GM18526 (cell line): Measurements from ENCODE around the gene BTBD2.

Source experiments
- POLR2A ChIP-seq: IDR thresholded peaks from 3 replicates; pipeline ENCODE4 v1.6.1; 2011; ENCODE audit not compliant: insufficient read length; ENCODE audit errors: extremely low read depth

BTBD2 gene

GRCh38 chr19:2015608-2015950 is at the start of gene BTBD2:
TSS of gene BTBD2 (minus strand) at chr19:2015714. CDS start at chr19:2015703, 11 bp downstream.
- TF ChIP-seq POLR2A = peak; percentile 39

GRCh38 chr19:2064788-2065524 is 49.4 kb upstream of the BTBD2 start:
- no peak for TF ChIP-seq POLR2A

DNA sequence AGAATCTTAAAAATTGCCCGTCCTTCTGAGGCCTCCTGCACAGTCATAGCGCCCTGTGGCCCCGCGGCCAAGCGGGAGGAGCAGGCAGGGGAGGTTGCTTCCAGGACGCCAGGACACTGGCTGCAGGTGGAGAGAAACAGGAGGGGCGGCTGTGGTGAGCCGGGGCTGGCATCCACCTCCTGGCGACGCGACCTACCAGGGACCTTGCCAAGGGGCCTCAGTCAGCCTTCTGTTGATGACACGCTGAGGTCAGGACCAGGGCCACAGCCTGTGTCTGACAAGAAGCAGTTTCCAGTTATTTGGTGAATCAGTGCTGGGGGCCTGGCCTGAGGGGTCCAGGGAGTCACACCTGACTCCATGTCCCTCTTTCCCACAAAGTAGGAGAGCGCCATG is 48.9 kb upstream of the BTBD2 start:
- TF ChIP-seq POLR2A = no peak

DNA sequence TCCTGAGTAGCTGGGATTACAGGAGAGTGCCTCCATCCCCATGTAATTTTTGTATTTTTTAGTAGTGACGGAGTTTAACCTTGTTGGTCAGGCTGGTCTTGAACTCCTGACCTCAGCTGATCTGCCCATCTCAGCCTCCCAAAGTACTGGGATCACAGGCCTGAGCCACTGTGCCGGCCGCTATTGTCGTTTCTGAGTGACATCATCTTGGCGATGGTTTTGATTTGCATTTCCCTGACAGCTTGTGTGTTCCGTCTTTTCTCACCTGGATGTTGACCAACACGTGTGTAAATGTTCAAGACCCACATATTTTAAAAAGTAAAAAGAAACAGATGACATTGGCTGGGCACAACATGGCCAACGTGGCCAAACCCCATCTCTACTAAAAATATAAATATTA is 48.3 kb upstream of the BTBD2 start:
- no peak for TF ChIP-seq POLR2A

- no peak for TF ChIP-seq POLR2A
Observed at GRCh38 chr19:2062770-2063169, 47.3 kb upstream of the BTBD2 start.

GRCh38 chr19:2062389-2062729 is 46.8 kb upstream of the BTBD2 start:
- TF ChIP-seq POLR2A = no peak

GRCh38 chr19:2061495-2062388 is 46.2 kb upstream of the BTBD2 start:
- peak; percentile 68 for TF ChIP-seq POLR2A

GRCh38 chr19:2060884-2061494 is 45.5 kb upstream of the BTBD2 start:
- TF ChIP-seq POLR2A = peak; percentile 62

GRCh38 chr19:2059422-2060201 is 44.1 kb upstream of the BTBD2 start:
- TF ChIP-seq POLR2A = no peak

DNA sequence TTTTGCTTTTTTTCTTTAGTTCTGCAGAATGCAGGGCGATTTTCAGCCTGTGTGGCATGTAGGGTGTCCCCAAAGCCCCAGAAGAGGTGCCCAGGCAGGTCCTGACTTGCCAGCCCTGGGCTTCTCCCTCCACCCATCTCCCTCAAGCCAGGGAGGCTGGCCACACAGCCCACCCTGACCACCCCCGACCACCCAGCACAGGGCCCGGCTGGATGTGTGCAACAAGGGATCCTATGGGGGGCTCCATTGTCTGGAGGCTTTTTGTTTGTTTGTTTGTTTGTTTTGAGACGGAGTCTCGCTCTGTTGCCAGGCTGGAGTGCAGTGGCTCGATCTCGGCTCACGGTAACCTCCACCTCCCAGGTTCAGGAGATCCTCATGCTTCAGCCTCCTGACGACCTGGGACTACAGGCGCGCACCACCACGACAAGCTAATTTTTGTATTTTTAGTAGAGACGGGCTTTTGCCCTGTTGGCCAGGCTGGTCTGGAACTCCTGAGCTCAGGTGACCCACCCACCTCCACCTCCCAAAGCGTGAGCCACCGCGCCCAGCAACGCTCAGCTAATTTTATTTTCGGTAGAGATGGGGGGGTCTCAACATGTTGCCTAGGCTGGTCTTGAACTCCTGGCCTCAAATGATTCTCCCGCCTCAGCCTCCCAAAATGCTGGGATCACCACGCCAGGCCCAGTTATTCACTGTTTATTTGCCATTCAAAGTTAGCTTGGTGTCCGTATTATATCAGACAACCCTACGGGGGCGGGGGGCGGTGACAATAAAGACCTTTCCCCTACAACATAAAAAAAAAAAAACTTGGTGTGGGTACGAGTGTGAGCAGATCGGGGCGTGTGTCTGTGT is 43.3 kb upstream of the BTBD2 start:
- no peak for TF ChIP-seq POLR2A

DNA sequence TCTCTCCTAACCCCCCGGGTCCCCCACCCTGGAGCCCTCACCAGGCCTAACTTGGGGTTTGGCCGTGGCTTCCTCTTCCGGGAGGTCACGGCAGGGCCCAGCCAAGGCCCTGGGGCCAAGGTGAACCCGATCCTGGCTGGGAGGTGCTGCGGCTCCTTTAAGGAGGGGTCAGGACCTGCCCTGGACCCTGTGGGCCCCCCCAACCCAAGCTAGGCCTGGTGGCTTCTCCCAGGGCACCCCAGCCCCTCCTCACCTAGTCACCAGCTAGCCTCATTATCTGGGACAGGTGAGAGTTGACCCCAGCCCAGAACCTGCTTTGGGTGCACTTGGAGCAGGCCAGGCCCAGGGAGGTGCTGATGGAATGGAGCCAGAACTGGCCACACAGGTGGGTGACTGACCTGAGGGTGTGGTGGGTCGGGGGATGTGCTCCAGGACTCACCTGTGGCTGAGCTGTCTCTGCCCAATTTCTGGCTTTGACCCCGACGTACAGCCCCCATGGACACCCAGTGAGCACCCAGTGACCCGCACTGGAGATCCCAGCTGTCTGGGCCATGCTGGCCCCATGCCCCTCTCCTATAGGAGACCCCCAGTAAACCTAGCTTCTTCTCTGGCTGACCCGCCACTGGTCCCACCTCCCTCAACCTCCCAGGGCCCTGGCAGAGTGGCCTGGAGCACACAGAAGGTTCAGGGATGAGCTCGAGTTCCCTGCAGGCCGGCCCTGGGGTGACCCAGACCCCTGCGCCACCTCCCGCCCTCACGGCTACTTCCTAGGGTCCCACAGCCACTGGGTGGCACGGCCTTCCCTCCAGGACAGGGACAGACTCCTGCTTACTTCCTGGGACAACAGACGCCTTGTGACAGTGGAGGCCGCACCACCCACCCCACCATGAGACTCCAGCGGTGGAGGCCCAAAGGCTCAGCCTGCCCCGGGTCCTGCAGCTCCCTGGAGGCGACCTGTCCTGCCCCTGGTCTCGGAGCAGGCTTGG is 42.3 kb upstream of the BTBD2 start:
- no peak for TF ChIP-seq POLR2A

DNA sequence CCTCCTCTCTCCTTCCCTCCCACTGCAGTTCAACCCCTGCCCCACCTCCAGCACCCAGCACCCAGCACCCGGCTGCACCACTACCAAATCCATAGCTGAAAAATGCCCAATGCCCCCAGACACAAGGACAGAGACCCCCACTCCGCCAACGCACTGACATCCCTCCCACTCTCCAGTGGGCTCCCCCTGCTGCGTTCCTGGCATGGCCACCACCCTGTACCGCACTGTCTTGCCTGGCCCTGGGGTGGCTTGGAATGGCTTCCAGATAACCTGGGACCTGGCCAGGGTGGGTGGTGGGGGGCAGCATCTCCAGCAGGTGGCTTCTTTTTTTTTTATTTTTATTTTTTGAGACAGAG is 41.3 kb upstream of the BTBD2 start:
- TF ChIP-seq POLR2A = no peak
